Glutamatergic neuron (in vitro differentiated cells): Measurements from ENCODE around the gene RANBP2. TPM values are rescaled to one million over a fixed set of nuclear protein-coding genes. Genes with fewer than 3 reads are reported as not detected.

ENCODE experiments used
- DNase-seq: peaks from one replicate; pipeline ENCODE4 v3.0.0; 2022
- H3K27ac Mint-ChIP-seq: one replicate; pipeline ENCODE4 v1.8.0; 2020; ENCODE audit warnings: mild to moderate bottlenecking, mixed read lengths, inconsistent platforms; ENCODE audit not compliant: unreplicated experiment
- H3K27me3 Mint-ChIP-seq: one replicate; pipeline ENCODE4 v1.8.0; 2020; ENCODE audit warnings: mild to moderate bottlenecking, moderate library complexity, mixed read lengths, inconsistent platforms; ENCODE audit not compliant: unreplicated experiment
- H3K36me3 Mint-ChIP-seq: one replicate; pipeline ENCODE4 v1.8.0; 2020; ENCODE audit warnings: mild to moderate bottlenecking, mixed read lengths, inconsistent platforms; ENCODE audit not compliant: unreplicated experiment
- H3K4me1 Mint-ChIP-seq: one replicate; pipeline ENCODE4 v1.8.0; 2020; ENCODE audit warnings: mild to moderate bottlenecking, low read depth, mixed read lengths, inconsistent platforms; ENCODE audit not compliant: unreplicated experiment
- H3K4me3 Mint-ChIP-seq: one replicate; pipeline ENCODE4 v1.8.0; 2020; ENCODE audit warnings: mild to moderate bottlenecking, mixed read lengths, inconsistent platforms; ENCODE audit not compliant: unreplicated experiment
- H3K9me3 Mint-ChIP-seq: one replicate; pipeline ENCODE4 v1.8.0; 2020; ENCODE audit warnings: mild to moderate bottlenecking, moderate library complexity, mixed read lengths, inconsistent platforms; ENCODE audit not compliant: unreplicated experiment
- total RNA-seq: library from RNA; stranded (reverse); fragmentation: NEBNext Ultra II Directional; extraction: Animal tissue kit (Norgen Biotek cat#: 25700); gene quantifications from one replicate; pipeline ENCODE4 v1.2.1, GENCODE V29; 2021; ENCODE audit not compliant: unreplicated experiment
- TF ChIP-seq, protein P1 (sequence below): fragments of 200-600 bp; sonication (generic); IDR thresholded peaks from one replicate; pipeline ENCODE4 v1.5.0; 2021; ENCODE audit not compliant: partially characterized antibody, unreplicated experiment

The RANBP2 gene
- total RNA-seq, 1 donor from 2014 or later, result 105 TPM

DNA sequence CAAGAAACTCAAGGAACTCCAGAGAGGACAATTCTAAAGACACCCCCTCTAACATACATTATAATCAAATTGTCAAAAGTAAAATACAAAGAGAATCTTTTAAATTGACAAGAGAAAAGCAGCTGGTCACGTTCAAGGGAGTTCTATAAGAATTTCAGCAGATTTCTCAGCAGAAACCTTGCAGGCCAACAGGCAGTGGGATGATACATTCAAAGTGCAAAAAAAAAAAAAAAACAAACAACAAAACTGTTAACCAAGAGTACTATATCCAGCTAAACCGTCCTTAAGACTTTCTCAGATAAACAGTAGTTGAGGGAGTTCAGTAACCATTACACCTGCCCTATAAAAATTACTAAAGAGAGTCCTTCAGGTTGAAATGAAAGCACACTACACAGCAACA lies 101.2 kb downstream of the RANBP2 start:
- Mint-ChIP-seq H3K4me1 (no peaks in the 10 kb centered on the region), H3K27me3 (no peaks in the 10 kb centered on the region)

DNA sequence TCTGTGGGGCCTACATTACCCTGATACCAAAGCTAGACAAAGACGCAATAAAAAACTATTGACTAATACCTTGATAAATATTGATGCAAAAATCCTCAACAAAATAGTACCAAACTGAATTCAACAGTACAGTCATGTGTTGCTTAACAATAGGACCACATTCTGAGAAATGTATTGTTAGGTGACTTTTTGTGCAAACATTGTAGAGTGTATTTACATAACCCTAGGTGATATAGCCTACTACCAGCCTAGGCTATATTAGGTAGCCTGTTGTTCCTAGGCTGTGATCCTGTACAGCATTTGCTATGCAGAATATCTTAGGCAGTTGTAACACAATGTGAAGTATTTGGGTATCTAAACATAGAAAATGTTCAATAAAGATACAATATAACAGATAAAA lies 104.0 kb downstream of the RANBP2 start:
- Mint-ChIP-seq H3K27me3 (no peaks in the 10 kb centered on the region), H3K9me3 (peaks cover 5% of the 10 kb centered on the region), H3K4me3 (no peak overlapping the region), H3K27ac (no peak overlapping the region), H3K36me3 (peaks cover 18% of the 10 kb centered on the region), H3K4me1 (no peaks in the 10 kb centered on the region)
- TF ChIP-seq, protein P1, sequence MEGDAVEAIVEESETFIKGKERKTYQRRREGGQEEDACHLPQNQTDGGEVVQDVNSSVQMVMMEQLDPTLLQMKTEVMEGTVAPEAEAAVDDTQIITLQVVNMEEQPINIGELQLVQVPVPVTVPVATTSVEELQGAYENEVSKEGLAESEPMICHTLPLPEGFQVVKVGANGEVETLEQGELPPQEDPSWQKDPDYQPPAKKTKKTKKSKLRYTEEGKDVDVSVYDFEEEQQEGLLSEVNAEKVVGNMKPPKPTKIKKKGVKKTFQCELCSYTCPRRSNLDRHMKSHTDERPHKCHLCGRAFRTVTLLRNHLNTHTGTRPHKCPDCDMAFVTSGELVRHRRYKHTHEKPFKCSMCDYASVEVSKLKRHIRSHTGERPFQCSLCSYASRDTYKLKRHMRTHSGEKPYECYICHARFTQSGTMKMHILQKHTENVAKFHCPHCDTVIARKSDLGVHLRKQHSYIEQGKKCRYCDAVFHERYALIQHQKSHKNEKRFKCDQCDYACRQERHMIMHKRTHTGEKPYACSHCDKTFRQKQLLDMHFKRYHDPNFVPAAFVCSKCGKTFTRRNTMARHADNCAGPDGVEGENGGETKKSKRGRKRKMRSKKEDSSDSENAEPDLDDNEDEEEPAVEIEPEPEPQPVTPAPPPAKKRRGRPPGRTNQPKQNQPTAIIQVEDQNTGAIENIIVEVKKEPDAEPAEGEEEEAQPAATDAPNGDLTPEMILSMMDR, result no peak
- no peak for DNase-seq

More for the DNA sequence above, 101.2 kb downstream of the RANBP2 start:
- TF ChIP-seq, protein P1, result no peak
- no peak for DNase-seq
- Mint-ChIP-seq H3K4me3 (no peak overlapping the region), H3K9me3 (peaks cover 5% of the 10 kb centered on the region), H3K27ac (no peak overlapping the region), H3K36me3 (peaks cover 18% of the 10 kb centered on the region)

DNA sequence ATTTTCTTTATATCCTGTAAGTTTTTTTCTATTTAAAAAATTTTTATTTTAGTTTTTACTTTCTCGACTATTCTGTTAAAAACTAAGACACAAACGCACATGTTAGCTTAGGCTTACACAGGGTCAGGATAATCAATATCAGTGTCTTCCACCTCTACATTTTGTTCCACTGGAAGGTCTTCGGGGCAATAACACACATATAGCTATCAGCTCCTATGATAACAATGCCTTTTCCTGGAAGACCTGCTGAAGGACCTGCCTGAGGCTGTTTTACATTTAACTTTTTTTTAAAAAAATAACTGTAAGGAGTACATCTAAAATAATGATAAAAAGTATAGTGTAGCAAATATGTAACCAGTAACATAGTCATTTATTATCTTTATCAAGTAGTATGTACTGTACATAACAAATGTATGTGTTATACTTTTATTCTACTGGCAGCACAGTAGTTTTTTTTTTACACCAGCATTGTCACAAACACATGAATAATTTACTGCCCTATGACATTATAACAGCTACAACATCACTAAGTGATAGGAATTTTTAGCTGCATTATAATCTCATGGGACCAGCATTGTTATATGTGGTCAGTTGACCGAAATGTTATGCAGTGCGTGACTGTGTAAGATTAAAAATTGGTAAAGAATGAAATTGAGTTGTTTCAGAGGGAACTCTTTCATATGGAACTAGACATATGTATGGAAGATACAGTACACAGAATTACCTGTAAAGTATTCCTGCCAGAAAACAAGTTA lies 105.2 kb downstream of the RANBP2 start:
- no peaks in the 10 kb centered on the region for H3K4me1 Mint-ChIP-seq
- DNase-seq, result no peak
- TF ChIP-seq, protein P1, result no peak
- H3K27ac Mint-ChIP-seq, result no peak overlapping the region
- no peak overlapping the region for H3K4me3 Mint-ChIP-seq
- peaks cover 10% of the 10 kb centered on the region for H3K36me3 Mint-ChIP-seq
- H3K9me3 Mint-ChIP-seq, result peaks cover 5% of the 10 kb centered on the region
- H3K27me3 Mint-ChIP-seq, result no peaks in the 10 kb centered on the region

DNA sequence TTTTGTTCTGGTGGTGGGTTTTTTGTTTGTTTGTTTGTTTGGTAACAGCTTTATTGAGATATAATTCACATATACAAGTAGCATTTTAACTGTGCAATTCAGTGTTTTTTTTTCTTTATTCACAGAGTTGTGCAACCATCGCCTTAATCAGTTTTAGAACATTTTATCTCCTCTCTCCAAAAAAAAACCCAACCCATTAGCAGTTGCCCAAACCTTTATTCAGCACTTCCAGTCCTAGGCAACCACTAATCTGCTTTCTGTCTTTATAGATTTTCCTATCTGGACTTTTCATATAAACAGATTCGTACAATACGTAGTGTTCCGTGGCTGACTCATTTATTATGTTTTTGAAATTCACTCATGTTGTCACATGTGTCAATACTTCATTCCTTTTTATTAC lies 106.0 kb downstream of the RANBP2 start:
- Mint-ChIP-seq H3K27ac (no peak overlapping the region), H3K4me1 (no peaks in the 10 kb centered on the region), H3K4me3 (no peak overlapping the region), H3K27me3 (no peaks in the 10 kb centered on the region), H3K9me3 (peaks cover 3% of the 10 kb centered on the region), H3K36me3 (peaks cover 2% of the 10 kb centered on the region)
- DNase-seq, result no peak
- TF ChIP-seq, protein P1, result no peak

DNA sequence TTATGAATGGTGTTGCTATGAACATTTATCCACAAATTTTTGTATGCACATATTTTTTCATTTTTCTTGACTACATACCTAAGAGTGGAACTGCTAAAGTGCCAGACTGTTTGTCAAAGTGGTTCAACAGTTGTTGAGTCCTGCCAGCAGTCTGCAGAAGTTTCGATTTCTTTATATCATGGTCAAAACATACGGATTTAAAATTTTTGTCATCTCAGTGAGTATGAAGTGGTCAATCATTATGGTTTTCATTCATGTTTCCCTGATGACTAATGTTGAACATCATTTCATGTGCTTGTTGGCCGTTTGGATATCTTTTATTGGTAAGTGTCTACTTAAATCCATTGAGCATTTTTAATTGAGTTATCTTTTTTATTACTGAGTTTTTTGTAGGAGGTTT lies 106.5 kb downstream of the RANBP2 start:
- H3K9me3 Mint-ChIP-seq, result peaks cover 2% of the 10 kb centered on the region
- DNase-seq, result no peak
- no peak overlapping the region for H3K27ac Mint-ChIP-seq
- no peaks in the 10 kb centered on the region for H3K27me3 Mint-ChIP-seq
- TF ChIP-seq, protein P1, result no peak
- no peak overlapping the region for H3K4me3 Mint-ChIP-seq
- no peaks in the 10 kb centered on the region for H3K4me1 Mint-ChIP-seq
- H3K36me3 Mint-ChIP-seq, result no peaks in the 10 kb centered on the region
